Measurements from ENCODE around the gene NLN.

DNA sequence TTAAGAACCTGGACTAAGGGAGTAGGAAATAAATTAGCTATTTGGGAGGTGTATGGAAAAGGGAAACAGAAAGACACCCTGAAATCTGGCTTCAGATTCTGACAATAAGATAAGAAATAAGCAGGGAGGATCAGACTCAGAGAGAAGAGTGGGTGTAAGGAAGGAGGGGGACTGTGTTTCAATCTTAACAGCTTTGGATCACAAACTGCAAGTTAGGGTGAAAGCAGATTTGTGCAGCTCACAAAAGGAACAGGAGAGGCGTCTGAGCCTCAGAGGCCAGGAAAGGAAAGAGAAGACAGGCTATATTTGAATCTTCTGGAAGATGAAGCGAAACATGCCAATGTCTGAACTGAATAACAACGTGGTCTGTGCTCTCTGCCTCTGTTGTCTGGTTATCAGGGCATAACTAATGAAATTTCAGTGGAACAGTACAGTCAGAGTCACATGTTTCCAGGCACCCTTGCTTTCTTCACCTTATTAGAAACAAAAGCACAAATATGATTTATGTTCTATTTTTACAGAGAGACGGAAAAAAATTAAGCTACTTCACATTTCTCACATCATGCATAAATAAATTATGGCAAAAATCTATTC lies 26.7 kb upstream of the NLN start:
- TF ChIP-seq, protein P1, sequence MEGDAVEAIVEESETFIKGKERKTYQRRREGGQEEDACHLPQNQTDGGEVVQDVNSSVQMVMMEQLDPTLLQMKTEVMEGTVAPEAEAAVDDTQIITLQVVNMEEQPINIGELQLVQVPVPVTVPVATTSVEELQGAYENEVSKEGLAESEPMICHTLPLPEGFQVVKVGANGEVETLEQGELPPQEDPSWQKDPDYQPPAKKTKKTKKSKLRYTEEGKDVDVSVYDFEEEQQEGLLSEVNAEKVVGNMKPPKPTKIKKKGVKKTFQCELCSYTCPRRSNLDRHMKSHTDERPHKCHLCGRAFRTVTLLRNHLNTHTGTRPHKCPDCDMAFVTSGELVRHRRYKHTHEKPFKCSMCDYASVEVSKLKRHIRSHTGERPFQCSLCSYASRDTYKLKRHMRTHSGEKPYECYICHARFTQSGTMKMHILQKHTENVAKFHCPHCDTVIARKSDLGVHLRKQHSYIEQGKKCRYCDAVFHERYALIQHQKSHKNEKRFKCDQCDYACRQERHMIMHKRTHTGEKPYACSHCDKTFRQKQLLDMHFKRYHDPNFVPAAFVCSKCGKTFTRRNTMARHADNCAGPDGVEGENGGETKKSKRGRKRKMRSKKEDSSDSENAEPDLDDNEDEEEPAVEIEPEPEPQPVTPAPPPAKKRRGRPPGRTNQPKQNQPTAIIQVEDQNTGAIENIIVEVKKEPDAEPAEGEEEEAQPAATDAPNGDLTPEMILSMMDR (conservative IDR thresholded peaks at IDR 0.05 in 1 of 2, IDR thresholded peaks at IDR 0.05 in 1 of 2; ENCODE audit: low read depth in 1 of 2, low read length in 2 of 2), result no peak
- no peak for TF ChIP-seq EZH2 (IDR thresholded peaks at IDR 0.05; ENCODE audit: low read length, missing control alignments)

Measured in fibroblast of lung (primary cell).